Suppressor macrophage treated with lipopolysaccharide for 1 hour (primary cell): ENCODE data around the gene ALG3.

Experiments
- DNase-seq, 3 donors: peaks; one replicate each; pipeline ENCODE4 v3.0.0-alpha.2; 2020 to 2022

The ALG3 gene

GRCh38 chr3:184192889-184193288 is 55.9 kb downstream of the ALG3 start:
- DNase-seq, result no peak
